Muscle of leg (tissue), 11 donors: Measurements from ENCODE around the gene COL18A1. TPM values are rescaled to one million over a fixed set of nuclear protein-coding genes. Genes with fewer than 3 reads are reported as not detected.
A peak's percentile ranks its signal among the peaks of the same experiment; 100 is the strongest.
"Not testable (repeated sequence)": the region's sequence is repeated elsewhere in the genome, so short reads cannot be mapped to it uniquely, and the experiment has no call there.

Source experiments
- DNase-seq: peaks from one replicate; pipeline ENCODE4 v3.0.0; 2013
- H3K27ac ChIP-seq: one replicate; pipeline ENCODE4 v1.5.1; 2013; ENCODE audit warnings: mild to moderate bottlenecking, low read length, control low read depth
- H3K27me3 ChIP-seq: one replicate; pipeline ENCODE4 v1.6.1; 2013; ENCODE audit warnings: low read length; ENCODE audit not compliant: control insufficient read depth, insufficient read depth
- H3K36me3 ChIP-seq: one replicate; pipeline ENCODE4 v1.6.1; 2013; ENCODE audit warnings: low read length; ENCODE audit not compliant: control insufficient read depth, insufficient read depth
- H3K4me1 ChIP-seq: one replicate; pipeline ENCODE4 v1.6.1; 2013; ENCODE audit warnings: low read length; ENCODE audit not compliant: control insufficient read depth, insufficient read depth
- H3K4me3 ChIP-seq: one replicate; pipeline ENCODE4 v1.5.1; 2013; ENCODE audit warnings: low read length, control low read depth
- H3K9me3 ChIP-seq: replicated peaks from 2 replicates; pipeline ENCODE4 v1.6.1; 2013; ENCODE audit warnings: low read depth, low read length; ENCODE audit not compliant: control insufficient read depth
- WGBS: methylation state at CpG from one replicate; pipeline ENCODE4 v1.1.5; 2013; ENCODE audit warnings: missing lambda C conversion rate; ENCODE audit not compliant: insufficient coverage; 5-methylcytosine and 5-hydroxymethylcytosine counted together
- polyA plus RNA-seq, 8 donors: library from polyadenylated mRNA; unstranded; fragments of 120-200 nt; gene quantifications; one replicate each; pipeline versions ENCODE4 v1.2.1 to v1.2.3, GENCODE V29; 2013; ENCODE audit warnings: inconsistent platforms in 1 of 8, low replicate concordance in 1 of 8; ENCODE audit not compliant: insufficient read length in 8 of 8, insufficient read depth in 1 of 8
- total RNA-seq: library from RNA; stranded (reverse); fragments of 120-200 nt; gene quantifications from one replicate; pipeline ENCODE4 v1.2.4, GENCODE V29; 2013

The COL18A1 gene
- total and polyA plus RNA-seq, 9 donors = 58.4 to 141 (median 95.6) TPM

DNA sequence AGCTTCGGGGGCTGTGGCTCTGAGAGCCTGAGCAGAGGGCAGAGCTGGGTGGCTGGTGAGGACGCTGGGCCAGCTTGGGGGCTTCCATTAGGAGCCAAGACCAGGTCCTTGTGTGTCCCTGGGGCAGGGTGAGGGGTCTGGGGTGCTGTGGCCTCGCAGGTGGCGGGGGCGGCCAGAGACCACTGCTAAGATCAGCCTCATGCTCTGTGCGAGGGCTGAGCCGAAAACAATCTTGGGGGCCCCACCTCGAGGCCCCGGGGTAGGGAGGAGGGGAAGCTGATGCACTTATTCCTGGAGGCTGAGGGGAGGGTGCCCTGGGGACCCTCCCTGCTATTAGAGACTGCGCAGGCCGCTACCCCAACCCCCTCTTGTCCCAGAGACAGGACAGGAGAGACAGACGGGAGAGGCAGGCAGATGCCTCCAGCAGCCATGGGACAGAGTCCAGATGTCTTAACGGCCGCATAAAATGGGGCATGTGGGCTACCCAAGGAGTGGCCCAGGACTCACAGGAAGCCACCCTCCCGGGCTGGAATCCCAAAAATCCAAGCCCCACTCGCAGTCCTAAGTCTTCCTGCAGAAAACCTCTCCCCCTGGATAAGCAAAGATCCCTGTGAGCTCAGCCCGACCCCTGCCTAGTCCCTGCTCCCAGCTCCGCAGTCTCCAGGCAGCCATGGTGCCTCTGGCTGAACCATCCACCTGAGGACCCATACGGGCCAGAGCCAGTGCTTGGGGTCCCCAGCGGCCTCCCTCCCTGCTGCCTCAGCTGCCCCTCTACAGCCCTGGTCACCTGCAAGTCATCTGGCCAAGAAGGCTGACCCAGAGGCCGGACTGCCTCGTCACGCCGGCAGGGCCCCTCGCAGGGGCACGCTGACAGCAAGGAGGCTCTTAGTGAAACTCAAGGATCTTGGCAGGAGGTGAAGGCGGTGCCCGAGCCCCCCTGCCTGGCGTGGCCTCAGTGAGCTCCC lies 43.6 kb upstream of the COL18A1 start:
- Histone ChIP-seq H3K4me1 (peaks cover 82% of the 10 kb centered on the region), H3K27me3 (peaks cover 14% of the 10 kb centered on the region), H3K9me3 (no peaks in the 10 kb centered on the region), H3K36me3 (no peaks in the 10 kb centered on the region), H3K27ac (no peak overlapping the region), H3K4me3 (no peak overlapping the region)
- no peak for DNase-seq
- WGBS = 62% methylated on average over 25 of the region's 29 CpGs

DNA sequence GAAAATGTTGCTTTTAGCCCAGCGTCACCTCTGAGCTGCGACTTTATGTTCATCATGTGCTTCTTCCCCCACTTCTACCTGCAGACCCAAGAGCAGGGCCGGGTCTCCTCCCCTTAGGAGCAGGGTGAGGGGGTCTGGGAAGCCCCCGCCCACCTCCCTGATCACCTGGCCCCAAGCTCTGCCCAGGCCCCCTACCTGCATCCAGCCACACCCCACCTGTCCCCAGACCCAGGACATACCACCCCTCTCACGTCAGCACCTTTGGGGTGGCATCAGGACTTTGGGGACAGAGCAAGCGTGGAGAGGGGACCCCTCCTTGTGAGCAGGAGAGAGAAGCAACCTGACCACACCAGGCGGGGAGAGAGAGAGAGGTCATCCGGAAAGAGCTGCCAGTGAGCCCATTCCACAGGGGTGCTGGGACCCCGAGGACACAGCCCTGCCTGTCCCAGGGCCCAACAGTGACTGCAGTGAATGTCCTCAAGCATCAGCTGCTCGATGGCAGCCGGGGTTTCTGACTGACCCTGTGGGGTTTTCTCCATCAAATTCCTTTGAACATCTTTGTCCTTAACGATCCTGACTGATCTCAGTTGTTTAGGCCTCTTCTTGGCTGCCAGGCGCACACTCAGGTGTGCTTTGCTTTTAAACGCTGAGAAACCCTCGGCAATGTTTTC lies 42.8 kb upstream of the COL18A1 start:
- WGBS = 79% methylated on average over 8 of the region's 15 CpGs
- peaks cover 7% of the 10 kb centered on the region for H3K27me3 ChIP-seq
- peaks cover 82% of the 10 kb centered on the region for H3K4me1 ChIP-seq
- no peak overlapping the region for H3K27ac ChIP-seq
- H3K4me3 ChIP-seq = no peak overlapping the region
- H3K36me3 ChIP-seq = no peaks in the 10 kb centered on the region
- no peak for DNase-seq
- no peaks in the 10 kb centered on the region for H3K9me3 ChIP-seq

DNA sequence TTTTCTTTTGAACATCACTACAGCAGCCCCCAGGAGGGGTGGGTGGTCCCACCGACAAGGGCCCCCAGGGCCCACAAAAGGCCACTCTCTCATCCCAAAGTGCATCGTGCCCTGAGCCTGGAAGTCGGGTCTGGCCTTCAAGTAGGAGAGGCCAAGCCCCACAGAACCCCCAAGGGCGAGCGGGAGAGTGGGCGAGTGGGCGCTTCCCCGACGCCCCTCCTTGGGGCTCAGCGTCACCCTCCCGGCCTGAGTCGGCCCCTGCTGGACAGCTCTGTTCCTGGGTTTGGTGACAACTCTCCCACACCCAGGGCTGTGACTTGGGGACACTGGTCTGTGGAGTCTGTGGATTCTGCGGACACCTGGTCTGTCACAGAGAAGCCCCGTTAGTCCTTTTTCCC lies 42.2 kb upstream of the COL18A1 start:
- Histone ChIP-seq H3K4me3 (no peak overlapping the region), H3K27me3 (peaks cover 3% of the 10 kb centered on the region), H3K4me1 (peaks cover 82% of the 10 kb centered on the region), H3K27ac (no peak overlapping the region), H3K36me3 (no peaks in the 10 kb centered on the region), H3K9me3 (no peaks in the 10 kb centered on the region)
- 80% methylated on average over 10 of the region's 14 CpGs for WGBS
- peak; percentile 16 for DNase-seq

DNA sequence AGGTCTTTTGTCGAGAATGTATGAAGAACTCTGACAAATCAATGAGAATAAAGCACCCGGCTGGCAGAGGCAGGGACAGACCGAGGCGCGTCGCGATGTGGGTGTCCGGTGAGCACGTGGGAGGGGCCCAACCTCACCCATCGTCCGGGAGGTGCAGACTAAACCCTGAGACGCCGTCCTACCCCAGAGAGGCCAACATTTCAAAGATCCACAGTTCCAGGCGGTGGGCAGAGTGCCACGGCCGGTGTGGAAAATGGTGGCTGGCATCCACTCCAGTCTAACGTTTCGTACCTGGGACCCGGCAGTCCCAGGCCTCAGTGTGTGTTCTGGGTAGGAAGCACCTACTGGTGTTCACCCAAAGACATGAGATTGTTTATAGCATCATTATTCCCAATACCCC lies 41.7 kb upstream of the COL18A1 start:
- peaks cover 82% of the 10 kb centered on the region for H3K4me1 ChIP-seq
- H3K36me3 ChIP-seq, H3K27me3 ChIP-seq, DNase-seq, H3K4me3 ChIP-seq, H3K9me3 ChIP-seq: not testable (repeated sequence)
- WGBS = 97% methylated on average over 7 of the region's 19 CpGs
- peak overlapping the region; percentile 98 for H3K27ac ChIP-seq

DNA sequence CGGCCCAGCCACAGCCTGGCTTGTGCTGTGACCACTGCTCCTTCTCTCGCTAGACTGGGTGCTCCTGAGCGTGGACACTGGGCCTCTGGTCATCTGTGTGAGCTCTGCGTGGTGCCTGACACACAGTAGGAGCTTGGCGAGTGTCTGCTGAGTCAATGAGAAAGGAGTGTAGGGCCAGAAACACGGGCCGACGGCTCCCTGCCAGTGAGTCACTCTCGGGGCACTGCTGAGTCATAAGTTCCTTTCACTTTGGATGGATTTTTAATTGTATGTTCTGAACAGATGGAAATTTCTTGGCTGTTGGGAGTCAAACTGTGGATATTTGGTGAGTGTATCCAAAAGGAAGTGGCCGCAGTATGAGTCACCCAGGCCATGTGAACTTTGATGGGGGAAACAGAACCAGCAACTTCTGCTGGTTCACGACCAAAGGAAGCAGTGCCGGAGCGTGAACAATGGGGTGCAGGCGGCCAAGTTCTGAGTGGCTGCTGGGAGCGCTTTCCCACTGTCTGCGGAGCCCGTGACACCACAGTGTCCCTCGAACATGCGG lies 41.0 kb upstream of the COL18A1 start:
- no peak overlapping the region for H3K4me3 ChIP-seq
- H3K9me3 ChIP-seq = no peaks in the 10 kb centered on the region
- peak; percentile 99 for DNase-seq
- no peaks in the 10 kb centered on the region for H3K36me3 ChIP-seq
- H3K27ac ChIP-seq = peak overlapping the region; percentile 98
- whole genome bisulfite sequencing = 6% methylated on average over 18 of the region's 19 CpGs
- peaks cover 82% of the 10 kb centered on the region for H3K4me1 ChIP-seq
- peaks cover 3% of the 10 kb centered on the region for H3K27me3 ChIP-seq

DNA sequence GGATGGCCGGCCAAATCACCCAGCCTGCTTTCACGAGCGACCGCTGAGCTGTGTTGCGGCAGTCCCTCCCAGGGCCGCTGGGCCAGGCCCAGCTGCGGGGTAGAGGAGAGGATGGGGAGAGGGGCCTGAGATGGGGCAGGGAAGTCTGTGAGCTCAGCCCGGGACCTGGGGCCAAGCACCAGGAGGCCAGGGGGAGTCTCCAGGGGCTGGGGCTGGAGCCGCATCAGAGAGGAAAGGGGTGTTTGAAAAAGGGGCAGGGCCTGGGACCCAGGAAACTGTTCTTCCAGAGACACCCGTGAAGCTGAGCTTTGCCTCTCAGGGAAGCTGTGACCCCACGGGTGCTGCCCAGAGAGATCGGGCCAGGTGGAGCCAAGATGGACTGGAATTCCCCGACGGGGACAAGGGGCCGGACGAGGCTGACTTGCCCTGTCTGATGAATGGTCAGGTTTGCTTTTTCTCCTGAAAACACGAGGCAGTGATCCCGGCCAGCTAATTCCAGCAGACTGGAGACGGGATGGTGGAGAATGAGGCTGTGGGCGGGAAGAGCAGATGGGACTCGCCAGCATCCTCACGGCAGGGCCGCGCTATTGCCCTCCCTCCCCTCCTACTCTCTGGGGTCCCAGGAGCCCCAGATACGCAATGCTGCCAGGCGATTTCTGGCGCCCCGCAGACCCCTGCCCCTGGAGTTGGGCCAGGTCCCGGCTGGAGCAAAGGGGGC lies 40.3 kb upstream of the COL18A1 start:
- Histone ChIP-seq H3K4me3 (no peak overlapping the region), H3K4me1 (peaks cover 77% of the 10 kb centered on the region), H3K27me3 (peaks cover 3% of the 10 kb centered on the region), H3K36me3 (no peaks in the 10 kb centered on the region), H3K9me3 (no peaks in the 10 kb centered on the region), H3K27ac (peak overlapping the region; percentile 98)
- WGBS = 13% methylated on average over 19 of the region's 29 CpGs
- DNase-seq = peak; percentile 96

DNA sequence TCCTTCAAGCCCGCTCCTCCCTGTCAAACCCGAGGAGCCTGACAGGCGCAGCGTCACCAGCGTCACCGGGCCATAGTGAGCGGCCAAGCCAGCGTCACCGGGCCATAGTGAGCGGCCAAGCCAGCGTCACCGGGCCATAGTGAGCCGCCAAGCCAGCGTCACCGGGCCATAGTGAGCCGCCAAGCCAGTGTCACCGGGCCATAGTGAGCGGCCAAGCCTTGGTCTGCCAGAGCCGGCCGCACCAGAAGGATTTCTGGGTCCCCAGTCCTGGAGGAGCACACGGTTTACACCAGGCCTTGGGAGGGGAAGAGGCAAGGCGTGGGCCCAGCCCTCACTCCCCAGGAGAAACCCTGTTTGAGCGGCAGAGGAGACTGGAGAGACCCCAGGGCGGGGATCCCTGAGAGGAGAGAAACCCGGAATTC lies 39.8 kb upstream of the COL18A1 start:
- peaks cover 75% of the 10 kb centered on the region for H3K4me1 ChIP-seq
- H3K9me3 ChIP-seq = no peaks in the 10 kb centered on the region
- H3K4me3 ChIP-seq = no peak overlapping the region
- H3K27me3 ChIP-seq = peaks cover 3% of the 10 kb centered on the region
- H3K36me3 ChIP-seq = no peaks in the 10 kb centered on the region
- DNase-seq = no peak
- 77% methylated on average over 25 of the region's 25 CpGs for WGBS
- H3K27ac ChIP-seq = peak overlapping the region; percentile 98

DNA sequence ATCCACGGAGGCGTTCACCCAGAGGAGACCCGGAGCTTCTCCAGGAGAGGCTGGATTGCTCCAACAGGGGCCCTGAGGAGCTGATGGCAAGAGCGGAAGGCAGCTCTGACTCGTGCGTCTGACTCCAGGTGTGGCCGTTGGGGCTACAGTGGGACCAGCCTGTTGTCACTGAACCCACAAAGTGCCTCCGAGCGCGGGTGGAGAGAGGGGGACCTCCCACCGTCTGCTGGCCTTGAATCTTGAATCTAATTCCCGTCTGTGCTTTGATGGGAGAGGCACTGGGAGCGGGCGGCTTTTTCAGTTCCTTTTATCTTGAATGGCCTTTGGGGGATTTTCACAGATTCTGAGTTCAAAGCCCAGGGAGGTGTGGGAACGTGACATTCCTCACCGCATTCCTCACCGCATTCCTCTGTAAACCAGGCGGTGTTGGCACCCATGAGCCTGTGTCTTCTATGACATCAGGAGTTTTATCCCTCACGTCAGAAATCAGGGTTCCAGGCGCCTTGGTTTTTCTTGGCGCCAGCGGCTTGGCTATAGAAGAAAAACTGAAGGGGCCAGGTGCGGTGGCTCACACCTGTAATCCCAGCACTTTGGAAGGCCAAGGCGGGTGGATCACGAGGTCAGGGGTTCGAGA lies 39.2 kb upstream of the COL18A1 start:
- Histone ChIP-seq H3K36me3 (no peaks in the 10 kb centered on the region), H3K27ac (peak overlapping the region; percentile 98), H3K27me3 (peaks cover 3% of the 10 kb centered on the region), H3K4me1 (peaks cover 75% of the 10 kb centered on the region), H3K9me3 (no peaks in the 10 kb centered on the region), H3K4me3 (no peak overlapping the region)
- WGBS = 77% methylated on average over 12 of the region's 26 CpGs
- DNase-seq = no peak

DNA sequence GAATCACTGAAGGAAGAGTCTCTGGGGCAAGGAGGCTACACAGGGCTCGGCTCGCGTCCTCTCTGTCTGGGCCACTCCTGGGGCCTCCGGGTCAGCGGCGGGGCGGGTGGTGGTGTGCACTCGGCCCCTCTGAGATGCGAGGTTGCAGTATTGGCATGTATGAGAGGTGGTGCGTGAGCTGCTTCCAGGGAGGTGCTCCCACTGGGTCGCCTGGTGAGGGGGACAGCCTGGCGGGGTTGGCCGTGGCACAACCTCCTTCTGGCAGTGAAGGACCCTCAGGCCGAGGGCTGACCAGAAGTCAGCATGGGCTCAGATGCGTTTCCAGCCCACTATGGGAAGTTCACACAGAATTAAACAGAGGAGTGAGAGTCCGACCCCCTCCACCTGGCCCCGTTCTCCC lies 38.5 kb upstream of the COL18A1 start:
- peaks cover under 1% of the 10 kb centered on the region for H3K27me3 ChIP-seq

More for the DNA sequence above, 38.5 kb upstream of the COL18A1 start:
- no peaks in the 10 kb centered on the region for H3K9me3 ChIP-seq
- peak overlapping the region; percentile 29 for H3K27ac ChIP-seq
- WGBS = 92% methylated on average over 13 of the region's 17 CpGs
- H3K4me1 ChIP-seq = peaks cover 69% of the 10 kb centered on the region
- DNase-seq = no peak
- no peak overlapping the region for H3K4me3 ChIP-seq
- H3K36me3 ChIP-seq = no peaks in the 10 kb centered on the region
